ENCODE results near the gene SYNE1.

- TF ChIP-seq CTCF (IDR thresholded peaks at IDR 0.05; ENCODE audit: insufficient read depth, low read length, poor library complexity, severe bottlenecking) = no peak
- TF ChIP-seq EZH2phosphoT487 (conservative IDR thresholded peaks at IDR 0.05; ENCODE audit: low read length) = no peak
Measured at GRCh38 chr6:152360034-152360433, 277.1 kb downstream of the SYNE1 start.

Measured in SU-DHL-6 (cell line).